DMS 273 (cell line): ENCODE data around the gene UGT2B28.
"Not testable (repeated sequence)": the region's sequence is repeated elsewhere in the genome, so short reads cannot be mapped to it uniquely, and the experiment has no call there.

ENCODE experiments used
- DNase-seq: peaks from one replicate; lab custom pipeline; 2025; ENCODE audit not compliant: unreplicated experiment; lab: John Stamatoyannopoulos, UW

UGT2B28 gene

DNA sequence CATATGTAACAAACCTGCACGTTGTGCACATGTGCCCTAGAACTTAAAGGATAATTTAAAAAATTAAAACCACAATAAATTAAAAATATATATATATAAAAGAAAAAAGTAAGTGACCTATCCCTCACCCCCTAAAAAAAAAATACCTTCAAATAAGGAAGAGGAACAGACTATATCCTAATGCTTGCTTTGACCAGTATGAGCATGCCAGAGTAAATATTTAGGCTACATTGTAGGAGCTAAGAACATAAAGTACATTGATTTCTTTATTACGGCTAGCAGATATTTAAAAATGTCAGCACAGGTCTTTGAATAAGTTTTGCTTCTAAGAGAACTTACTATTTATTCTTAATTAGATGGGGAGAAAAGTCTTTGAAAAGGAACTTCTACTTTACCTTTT lies 62.8 kb downstream of the UGT2B28 start:
- not testable (repeated sequence) for DNase-seq

DNA sequence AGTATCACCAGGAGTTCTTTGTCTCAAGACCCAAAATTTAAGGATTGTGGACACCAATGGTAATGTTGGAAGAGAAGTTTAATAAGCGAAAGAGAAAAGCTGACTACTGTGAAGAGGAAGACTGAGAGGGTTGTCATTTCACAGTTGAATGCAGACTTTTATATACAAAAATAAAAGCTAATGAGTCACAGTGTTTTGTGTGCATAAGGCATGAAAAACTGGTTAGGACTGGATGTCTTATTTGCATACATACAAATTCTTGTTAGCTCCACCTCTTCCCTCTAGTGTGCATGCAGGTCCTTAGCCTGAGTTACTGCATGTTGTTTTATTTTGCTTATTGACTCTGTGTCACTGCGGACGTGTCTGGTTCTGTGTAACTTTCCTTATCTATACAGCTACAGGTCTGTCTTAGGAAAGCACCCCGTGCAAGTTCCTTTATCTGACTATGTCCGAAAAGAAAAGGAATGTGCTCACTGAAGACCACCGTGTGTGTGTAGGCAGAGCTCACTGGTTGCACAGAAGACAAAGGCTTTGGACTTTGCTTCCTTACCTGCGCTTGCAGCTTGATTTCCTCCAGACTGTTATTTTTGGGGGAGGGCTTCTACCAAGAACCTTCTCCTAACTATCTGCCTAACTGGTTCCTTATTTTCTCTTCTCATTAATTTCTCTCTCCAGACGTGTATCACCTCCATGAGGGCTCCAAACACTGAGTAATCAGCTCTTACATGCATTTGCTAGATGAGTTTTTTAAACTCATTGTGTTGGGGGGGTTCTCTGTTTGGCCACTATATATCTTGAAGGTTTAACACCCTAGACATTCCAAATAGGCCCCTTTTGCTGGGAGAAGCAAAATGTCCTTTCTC lies 63.5 kb downstream of the UGT2B28 start:
- not testable (repeated sequence) for DNase-seq
